Testis (tissue), 3 donors: Measurements from ENCODE around the gene PRRT3. TPM values are rescaled to one million over a fixed set of nuclear protein-coding genes. Genes with fewer than 3 reads are reported as not detected.

Experiments used
- DNase-seq: peaks from one replicate; pipeline ENCODE4 v3.0.0-alpha.2; 2019
- H3K27ac ChIP-seq, 2 donors: fragments of 200-600 bp; sonication (generic); one replicate each; pipeline ENCODE4 v1.5.1; 2019
- H3K27me3 ChIP-seq: fragments of 200-600 bp; sonication (generic); one replicate; pipeline ENCODE4 v1.5.1; 2019
- H3K36me3 ChIP-seq: fragments of 200-600 bp; sonication (generic); one replicate; pipeline ENCODE4 v1.5.1; 2017; ENCODE audit warnings: low read depth; ENCODE audit errors: missing control alignments
- H3K4me1 ChIP-seq: fragments of 200-600 bp; sonication (generic); one replicate; pipeline ENCODE4 v1.5.1; 2019
- H3K4me3 ChIP-seq, 2 donors: fragments of 200-600 bp; sonication (generic); one replicate each; pipeline ENCODE4 v1.5.1; 2017 to 2019
- H3K9me3 ChIP-seq: fragments of 200-600 bp; sonication (generic); one replicate; pipeline ENCODE4 v1.5.1; 2017
- POLR2A ChIP-seq: fragments of 450-650 bp; IDR thresholded peaks from one replicate; pipeline ENCODE4 v1.6.1; 2017; ENCODE audit warnings: antibody characterized with exemption, mild to moderate bottlenecking, moderate library complexity
- WGBS, 2 donors: methylation state at CpG; one replicate each; pipeline ENCODE4 v1.1.5; 2018; 5-methylcytosine and 5-hydroxymethylcytosine counted together
- intact Hi-C: fragments of 100-400 bp; cut with DNase I; formaldehyde crosslinking; loops from one replicate; pipeline ENCODE4 v1.15.1; 2023; ENCODE audit warnings: low total_unique reads
- polyA plus RNA-seq: library from polyadenylated mRNA; stranded (reverse); fragments of 350-450 nt; fragmentation: Illumina TruSeq; extraction: RNeasy Lipid Tissue Mini Kit (QIAGEN cat#74804); gene quantifications from one replicate; pipeline ENCODE4 v1.2.3, GENCODE V29; 2014; ENCODE audit warnings: low read depth, low replicate concordance; ENCODE audit not compliant: insufficient read depth
- total RNA-seq, 2 donors: library from RNA; depleted of rRNA; stranded (reverse); fragments of >200 nt; gene quantifications; one replicate each; pipeline ENCODE4 v1.2.3, GENCODE V29; 2016
- TF ChIP-seq, protein P1 (sequence below), 3 experiments: fragments of 450-650 bp in 2 of 3; fragments of 200-600 bp in 1 of 3; sonication (generic) in 1 of 3; IDR thresholded peaks; one replicate each; pipeline ENCODE4 v1.5.1; 2016 to 2019; ENCODE audit warnings: antibody characterized with exemption in 3 of 3, mild to moderate bottlenecking in 2 of 3, moderate library complexity in 1 of 3

Gene PRRT3
- total and polyA plus RNA-seq, 3 donors from 2014 or later: 6.6 to 7.6 (median 7.2) TPM

DNA sequence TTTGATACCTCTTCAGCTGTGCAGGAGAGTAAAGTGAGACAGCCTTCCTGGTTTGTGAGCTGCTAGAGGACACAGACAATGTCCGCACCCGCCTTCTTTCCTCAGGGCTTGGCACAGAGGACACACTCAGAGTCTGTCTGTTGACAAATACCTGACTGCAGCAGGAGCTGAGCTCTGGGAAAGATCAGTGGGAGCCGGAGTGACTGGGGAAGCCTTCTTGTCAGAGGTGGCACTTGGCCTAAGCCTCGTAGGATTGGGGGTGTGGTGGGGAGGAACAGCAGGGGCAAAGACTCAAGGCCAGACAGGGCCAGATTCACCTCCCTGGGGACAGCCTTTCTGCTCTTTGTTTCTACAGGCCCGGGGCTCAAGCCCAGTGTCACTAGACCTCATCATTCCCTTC lies 38.6 kb downstream of the PRRT3 start:
- intact Hi-C loops: no loop called here
- peaks cover 24% of the 10 kb centered on the region for H3K4me1 ChIP-seq
- no peak overlapping the region for H3K27ac ChIP-seq

DNA sequence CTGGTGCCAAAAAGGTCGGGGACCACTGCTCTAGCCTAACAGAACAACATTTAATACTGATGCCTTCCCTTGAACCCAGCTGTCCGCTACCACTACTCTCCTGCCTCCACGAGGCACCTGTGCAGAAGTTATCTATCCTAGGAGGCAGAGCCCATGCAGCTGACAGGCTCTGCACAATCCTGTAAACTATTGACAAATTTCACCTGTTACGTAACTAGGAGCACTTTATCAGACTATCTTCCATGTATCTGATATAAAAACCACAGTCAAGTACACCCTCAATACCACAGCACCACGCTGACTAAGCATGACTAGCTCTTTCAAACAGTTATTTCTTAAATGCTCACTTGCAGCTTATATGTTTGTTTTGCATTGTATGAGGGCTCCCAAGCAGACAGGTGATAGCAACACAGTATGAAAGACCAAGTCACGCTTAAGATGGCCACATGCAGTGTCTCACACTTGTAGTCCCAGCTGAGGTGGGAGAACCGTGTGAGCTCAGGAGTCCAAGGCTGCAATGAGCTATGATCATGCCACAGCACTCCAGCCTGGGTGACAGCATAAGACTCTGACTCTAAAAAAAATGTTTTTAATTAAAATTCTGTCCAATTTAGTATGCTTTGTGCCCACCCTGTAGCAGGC lies 39.8 kb downstream of the PRRT3 start:
- 86 to 91% methylated on average over 7 of the region's 7 CpGs for WGBS, 2 donors
- no peak for DNase-seq
- intact Hi-C loops: no loop called here
- no peak overlapping the region for H3K4me3 ChIP-seq
- H3K27me3 ChIP-seq: no peaks in the 10 kb centered on the region
- no peak for TF ChIP-seq POLR2A
- TF ChIP-seq, protein P1, sequence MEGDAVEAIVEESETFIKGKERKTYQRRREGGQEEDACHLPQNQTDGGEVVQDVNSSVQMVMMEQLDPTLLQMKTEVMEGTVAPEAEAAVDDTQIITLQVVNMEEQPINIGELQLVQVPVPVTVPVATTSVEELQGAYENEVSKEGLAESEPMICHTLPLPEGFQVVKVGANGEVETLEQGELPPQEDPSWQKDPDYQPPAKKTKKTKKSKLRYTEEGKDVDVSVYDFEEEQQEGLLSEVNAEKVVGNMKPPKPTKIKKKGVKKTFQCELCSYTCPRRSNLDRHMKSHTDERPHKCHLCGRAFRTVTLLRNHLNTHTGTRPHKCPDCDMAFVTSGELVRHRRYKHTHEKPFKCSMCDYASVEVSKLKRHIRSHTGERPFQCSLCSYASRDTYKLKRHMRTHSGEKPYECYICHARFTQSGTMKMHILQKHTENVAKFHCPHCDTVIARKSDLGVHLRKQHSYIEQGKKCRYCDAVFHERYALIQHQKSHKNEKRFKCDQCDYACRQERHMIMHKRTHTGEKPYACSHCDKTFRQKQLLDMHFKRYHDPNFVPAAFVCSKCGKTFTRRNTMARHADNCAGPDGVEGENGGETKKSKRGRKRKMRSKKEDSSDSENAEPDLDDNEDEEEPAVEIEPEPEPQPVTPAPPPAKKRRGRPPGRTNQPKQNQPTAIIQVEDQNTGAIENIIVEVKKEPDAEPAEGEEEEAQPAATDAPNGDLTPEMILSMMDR (IDR thresholded peaks at IDR 0.05): no peak
- no peaks in the 10 kb centered on the region for H3K36me3 ChIP-seq
- no peaks in the 10 kb centered on the region for H3K9me3 ChIP-seq
- H3K4me1 ChIP-seq: peaks cover 21% of the 10 kb centered on the region
- H3K27ac ChIP-seq: no peak overlapping the region

More for the DNA sequence above, 38.6 kb downstream of the PRRT3 start:
- Histone ChIP-seq H3K4me3 (no peak overlapping the region), H3K9me3 (no peaks in the 10 kb centered on the region), H3K36me3 (no peaks in the 10 kb centered on the region), H3K27me3 (no peaks in the 10 kb centered on the region)
- no peak for DNase-seq
- 68 to 74% methylated on average over 4 to 5 of the region's 5 CpGs for WGBS, 2 donors
- TF ChIP-seq, protein P1 (IDR thresholded peaks at IDR 0.05): no peak

DNA sequence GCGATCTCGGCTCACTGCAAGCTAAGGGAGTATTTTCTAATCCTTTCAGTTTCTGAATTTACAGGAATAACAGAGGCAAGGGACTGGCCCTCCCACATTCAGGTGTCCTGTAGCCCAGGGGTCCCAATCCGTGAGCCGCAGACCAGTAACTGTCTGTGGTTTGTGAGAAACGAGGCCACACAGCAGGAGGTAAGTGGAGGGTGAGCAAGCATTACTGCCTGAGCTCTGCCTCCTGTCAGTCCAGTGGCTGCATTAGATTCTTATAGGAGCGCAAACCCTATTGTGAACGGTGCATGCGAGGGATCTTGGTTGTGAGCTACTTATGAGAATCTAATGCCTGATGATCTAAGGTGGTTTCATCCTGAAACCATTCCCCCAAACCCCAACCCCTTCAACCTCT lies 40.3 kb downstream of the PRRT3 start:
- no peak overlapping the region for H3K4me3 ChIP-seq
- no peak for DNase-seq
- TF ChIP-seq, protein P1 (IDR thresholded peaks at IDR 0.05): no peak
- no peak for TF ChIP-seq POLR2A
- intact Hi-C loops: no loop called here
- peaks cover 17% of the 10 kb centered on the region for H3K4me1 ChIP-seq
- WGBS, 2 donors: 93 to 99% methylated on average over 5 to 8 of the region's 8 CpGs
- H3K27me3 ChIP-seq: no peaks in the 10 kb centered on the region
- no peaks in the 10 kb centered on the region for H3K36me3 ChIP-seq
- H3K27ac ChIP-seq: no peak overlapping the region
- no peaks in the 10 kb centered on the region for H3K9me3 ChIP-seq

DNA sequence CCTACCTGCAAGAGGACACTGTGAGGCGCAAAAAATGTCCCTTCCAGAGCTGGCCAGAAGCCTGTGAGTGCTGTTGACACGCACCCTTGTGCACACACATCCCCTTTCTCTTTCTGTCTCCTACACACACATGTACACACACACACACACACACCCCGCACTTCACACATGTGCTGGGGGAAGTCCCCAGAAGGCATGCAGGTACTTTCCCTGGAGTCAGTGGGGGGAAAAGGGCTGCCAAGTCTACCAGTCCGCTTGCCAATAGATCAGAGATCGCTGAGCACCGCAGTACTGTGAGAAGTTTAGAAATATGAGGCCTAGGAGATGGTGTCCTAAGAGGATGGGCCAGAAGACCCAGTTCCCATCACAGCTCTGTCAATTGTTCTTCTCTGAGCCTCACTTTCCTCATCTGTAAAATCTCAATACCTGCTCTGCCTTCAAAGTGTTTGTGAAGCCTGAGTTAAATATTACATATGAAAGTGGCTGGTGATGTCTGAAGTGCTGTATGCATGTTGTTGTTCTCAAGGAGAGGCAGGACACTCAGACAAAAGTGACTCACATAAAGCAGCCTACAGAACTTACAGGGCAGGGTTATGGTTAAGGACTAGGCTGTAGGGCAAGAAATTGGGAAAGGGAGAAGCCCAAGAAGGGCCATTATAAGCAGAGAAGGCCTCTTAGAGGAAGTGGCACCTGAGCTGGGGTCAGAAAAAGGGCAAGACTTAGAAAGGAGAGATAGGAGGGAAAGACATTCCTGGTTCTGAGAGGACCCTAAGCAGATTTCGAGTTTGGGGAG lies 42.8 kb downstream of the PRRT3 start:
- intact Hi-C loops: no loop called here
- peaks cover under 1% of the 10 kb centered on the region for H3K4me1 ChIP-seq

DNA sequence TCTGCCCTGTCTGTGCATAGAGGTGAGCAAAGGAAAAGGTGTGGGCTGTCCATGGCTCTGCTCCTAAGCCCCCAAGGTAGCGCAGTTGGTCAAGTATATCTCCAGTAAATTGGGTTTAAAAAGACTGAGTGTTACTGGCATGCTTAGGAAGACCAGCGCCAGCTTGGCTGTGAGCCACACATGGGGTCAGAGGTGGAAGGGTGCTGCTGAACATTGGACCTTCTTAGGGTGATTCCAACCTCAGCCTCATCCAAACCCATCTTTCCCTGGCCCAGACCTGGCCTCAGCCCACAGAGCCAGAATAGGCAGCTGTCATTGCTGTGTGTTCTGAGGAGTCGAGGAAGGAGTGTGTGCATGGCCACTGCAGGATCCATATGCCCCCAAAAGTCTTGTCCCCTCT lies 43.9 kb downstream of the PRRT3 start:
- Histone ChIP-seq H3K27me3 (no peaks in the 10 kb centered on the region), H3K36me3 (no peaks in the 10 kb centered on the region), H3K27ac (no peak overlapping the region), H3K9me3 (no peaks in the 10 kb centered on the region), H3K4me3 (no peak overlapping the region), H3K4me1 (no peaks in the 10 kb centered on the region)
- intact Hi-C loops: no loop called here
- no peak for DNase-seq
- 79 to 93% methylated on average over 3 of the region's 3 CpGs for WGBS, 2 donors
- no peak for TF ChIP-seq POLR2A
- TF ChIP-seq, protein P1 (IDR thresholded peaks at IDR 0.05): no peak

More for the DNA sequence above, 42.8 kb downstream of the PRRT3 start:
- Histone ChIP-seq H3K9me3 (no peaks in the 10 kb centered on the region), H3K36me3 (no peaks in the 10 kb centered on the region), H3K4me3 (no peak overlapping the region), H3K27me3 (no peaks in the 10 kb centered on the region), H3K27ac (no peak overlapping the region)
- 87 to 97% methylated on average over 7 of the region's 7 CpGs for WGBS, 2 donors
- TF ChIP-seq POLR2A: no peak
- DNase-seq: no peak
